GM19043 (cell line): ENCODE results near the gene PPIB.

Experiments
- ATAC-seq: cut with Tn5 transposase; IDR thresholded peaks from one replicate; pipeline ENCODE4 v1.9.1; 2021; ENCODE audit warnings: low read depth; ENCODE audit not compliant: unreplicated experiment

PPIB gene

DNA sequence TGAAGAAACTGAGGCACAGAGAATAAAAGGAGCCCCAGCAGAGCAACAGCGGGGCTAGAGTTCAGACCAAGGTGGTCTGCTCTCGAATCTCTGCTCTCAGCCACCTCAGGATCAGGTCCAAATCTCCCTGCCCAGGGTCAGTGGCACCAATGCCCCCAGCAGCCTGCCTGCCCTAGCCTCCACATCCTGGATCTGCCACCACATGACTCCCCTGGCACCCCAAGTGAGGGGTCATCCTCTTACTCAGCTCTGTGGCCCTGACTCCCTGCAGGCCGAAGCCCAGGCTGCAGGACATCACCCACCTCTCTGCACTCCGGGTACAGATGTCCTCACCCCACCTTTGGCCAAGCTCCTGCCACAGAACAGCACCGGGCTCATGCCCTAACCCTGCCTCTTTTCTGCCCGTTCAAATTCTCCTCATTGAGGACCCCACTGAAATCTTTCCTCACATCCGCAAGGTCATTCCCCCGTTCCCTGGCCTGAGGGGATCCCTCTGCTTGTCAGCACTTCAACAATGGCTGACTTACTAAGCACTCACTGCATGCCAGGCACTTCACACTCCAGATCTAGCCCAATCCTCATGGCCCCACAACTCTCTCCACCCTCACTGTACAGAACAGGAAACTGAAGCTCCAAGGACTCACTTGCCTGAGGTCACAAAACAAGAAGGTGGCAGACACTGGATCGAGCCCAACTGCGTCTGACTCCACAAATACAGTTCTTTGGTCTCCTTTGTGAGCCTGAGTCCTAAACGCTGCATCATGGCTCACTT lies 4.3 kb downstream of the PPIB start:
- no peak for ATAC-seq

DNA sequence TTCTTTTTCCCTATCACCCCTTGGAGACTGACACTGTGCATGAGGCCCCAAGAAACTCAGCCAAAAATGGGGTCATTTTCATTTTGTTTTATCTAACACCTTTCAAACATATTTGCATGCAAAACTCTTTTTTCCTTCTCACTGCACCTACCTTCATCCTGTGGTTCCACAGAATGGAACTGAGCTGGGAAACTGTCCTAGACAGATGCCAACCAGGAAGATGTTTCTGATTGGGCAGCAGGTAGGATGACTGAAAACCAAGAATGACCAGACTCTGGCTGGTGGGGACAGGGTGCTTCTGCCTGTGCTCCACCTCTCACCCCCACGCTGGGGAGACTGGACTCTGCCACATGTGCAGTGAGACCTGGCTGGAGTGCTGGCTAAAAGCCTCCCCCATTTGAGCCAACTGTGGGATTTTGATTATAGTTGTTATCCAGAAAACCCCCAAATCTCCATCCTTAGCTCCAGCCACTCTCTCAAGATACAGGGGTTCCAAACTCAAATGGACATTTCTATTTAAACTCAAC lies 5.2 kb downstream of the PPIB start:
- no peak for ATAC-seq

- no peak for ATAC-seq
Measured at GRCh38 chr15:64156652-64157331, 6.0 kb downstream of the PPIB start.

DNA sequence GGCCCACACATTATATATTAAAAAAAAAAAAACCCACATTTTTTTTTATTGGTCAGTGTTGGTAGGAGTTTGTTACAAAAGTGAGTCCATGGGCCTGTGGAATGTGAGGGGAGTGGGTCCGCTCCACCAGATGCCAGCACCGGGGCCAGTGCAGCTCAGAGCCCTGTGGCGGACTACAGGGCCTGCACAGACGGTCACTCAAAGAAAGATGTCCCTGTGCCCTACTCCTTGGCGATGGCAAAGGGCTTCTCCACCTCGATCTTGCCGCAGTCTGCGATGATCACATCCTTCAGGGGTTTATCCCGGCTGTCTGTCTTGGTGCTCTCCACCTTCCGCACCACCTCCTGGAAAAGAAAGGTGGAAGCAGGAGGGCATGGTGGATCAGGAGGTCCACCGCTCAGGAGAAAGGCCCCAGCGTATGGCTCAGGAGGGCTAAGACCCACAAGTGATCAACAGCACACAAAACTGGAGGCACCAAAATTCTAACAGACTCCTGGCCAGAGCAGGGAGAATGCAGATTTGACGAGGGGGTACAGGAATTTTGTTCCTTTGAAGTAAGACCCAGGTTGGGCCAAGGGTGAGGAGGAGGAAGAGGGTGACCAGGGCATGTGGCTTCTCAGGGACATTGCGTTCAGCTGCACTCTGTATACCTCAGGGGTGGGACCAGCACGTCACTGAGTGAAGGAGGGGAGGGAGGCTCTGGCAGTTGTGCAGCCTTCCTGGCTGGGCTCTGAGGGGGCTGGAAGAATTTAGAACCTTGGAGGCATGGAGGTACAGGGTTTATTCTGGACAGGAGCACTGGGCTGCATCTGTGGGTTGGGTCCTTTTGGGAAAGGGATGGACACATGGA lies 6.8 kb downstream of the PPIB start:
- no peak for ATAC-seq

DNA sequence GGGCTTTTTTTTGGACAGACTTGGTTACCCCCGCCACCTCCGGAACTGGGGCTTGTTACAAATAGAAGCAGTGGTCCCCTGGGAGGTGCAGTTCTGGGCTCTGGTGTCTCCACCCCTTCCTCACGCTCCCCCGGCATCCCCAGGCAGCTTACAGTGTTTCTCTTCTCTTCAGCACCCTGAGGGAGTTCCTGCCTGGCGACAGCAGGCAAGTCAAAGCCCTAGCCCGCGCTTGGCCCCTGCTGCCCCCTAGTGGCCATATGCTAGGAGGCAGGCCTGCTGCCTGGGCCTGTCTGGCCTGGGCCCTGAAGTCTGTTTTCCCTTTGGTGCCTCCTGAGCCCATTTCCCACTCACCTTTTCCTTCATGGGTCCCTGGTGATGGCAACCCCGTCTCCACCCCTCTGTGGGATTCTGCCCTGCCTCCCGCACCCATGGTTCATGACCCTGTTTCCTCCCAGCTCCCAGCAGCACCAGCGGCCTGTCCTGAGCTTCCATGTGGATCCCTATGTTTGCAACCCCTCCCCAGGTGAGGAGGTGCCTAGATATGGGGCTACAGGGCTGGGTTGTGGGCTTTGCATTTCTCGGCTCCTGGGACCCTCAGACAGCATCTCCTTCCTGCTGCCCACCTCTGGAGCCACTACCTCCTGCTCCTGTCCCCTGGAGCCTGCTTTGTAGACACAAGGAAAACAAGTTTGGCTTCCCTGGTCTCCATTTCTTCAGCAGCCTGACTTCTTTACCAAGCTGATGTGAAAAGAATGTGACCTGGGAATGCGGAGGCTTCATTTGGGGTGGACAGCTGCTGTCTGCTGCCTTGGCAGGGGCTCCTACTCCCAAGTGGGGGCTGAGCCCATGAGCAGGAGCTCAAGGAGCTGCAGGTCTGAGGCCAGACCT lies 9.1 kb downstream of the PPIB start:
- ATAC-seq = peak; percentile 60

- peak; percentile 11 for ATAC-seq
Measured at GRCh38 chr15:64152507-64153387, 10.1 kb downstream of the PPIB start.

DNA sequence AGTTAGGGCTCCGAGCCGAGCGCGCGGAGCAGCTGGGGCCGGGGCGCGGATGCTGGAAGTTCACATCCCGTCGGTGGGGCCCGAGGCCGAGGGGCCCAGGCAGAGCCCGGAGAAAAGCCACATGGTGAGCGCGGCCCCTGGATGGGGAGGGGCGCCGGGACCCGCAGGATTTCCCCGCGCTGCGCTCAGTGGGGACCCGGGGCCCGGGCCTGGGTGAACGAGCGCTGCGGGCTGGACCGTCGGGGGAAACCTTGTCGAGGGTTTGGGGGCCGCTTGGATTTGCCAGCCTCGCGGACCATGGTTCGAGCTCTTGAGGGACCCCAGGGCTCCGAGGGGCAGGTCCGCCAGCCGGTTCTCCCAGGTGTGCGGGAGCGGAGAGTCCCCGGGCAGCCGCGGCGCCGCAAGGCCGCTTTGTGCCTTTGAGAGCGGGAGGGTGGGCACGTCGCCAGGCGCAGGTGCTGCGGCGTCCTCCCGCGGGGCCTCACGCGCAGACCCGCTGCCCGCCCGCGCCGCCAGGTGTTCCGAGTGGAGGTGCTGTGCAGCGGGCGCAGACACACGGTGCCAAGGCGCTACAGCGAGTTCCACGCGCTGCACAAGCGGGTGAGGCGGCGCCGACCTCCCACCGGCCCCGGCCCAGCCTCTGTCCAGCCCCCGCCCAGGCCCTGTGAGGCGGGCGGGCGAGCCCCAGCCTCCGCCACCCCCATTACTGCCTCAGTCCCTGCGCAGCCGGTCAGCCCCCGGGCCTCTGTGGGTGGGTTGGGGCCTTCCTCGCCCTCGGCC lies 10.9 kb downstream of the PPIB start, which contains the start of gene SNX22:
Gene SNX22 (plus strand): TSS at position 5 of the 780 bp plus-strand sequence. CDS start 45 bp downstream, at position 50.
- ATAC-seq = no peak

DNA sequence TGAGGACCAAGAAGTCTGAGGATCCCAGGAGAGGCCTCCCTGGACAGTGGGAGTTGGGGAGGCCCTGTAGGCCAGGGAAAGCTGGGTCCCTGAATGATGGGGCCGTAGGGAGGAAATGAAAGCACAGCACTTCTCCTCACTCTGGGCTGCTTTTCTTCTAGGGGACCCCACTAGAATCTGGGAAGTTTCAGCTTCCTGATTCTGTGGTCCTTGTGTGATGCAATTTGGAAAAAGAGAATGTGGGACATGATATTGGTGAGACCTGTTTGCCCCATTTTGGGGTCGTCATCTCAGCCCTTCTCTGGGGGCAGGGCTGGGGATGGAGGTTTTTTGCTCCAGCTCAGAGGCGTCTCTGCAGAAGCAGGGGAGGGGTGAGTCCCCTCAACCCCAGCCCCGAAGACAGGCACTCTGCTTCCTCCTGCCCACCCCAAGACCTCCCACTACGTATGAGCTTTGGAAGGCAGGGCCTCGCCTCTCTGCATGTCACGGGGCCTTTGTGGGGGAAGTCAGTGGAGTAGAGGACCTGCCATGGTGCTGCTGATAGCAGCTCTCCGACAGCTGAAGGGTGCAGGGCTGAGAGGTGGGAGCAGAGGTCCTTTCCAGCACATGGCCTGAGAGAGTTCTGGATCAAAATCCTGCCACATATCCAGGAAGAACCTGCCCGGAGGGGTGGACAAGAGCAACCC lies 12.8 kb downstream of the PPIB start:
- no peak for ATAC-seq

- ATAC-seq = no peak
Measured at GRCh38 chr15:64149424-64149823, 13.4 kb downstream of the PPIB start.

DNA sequence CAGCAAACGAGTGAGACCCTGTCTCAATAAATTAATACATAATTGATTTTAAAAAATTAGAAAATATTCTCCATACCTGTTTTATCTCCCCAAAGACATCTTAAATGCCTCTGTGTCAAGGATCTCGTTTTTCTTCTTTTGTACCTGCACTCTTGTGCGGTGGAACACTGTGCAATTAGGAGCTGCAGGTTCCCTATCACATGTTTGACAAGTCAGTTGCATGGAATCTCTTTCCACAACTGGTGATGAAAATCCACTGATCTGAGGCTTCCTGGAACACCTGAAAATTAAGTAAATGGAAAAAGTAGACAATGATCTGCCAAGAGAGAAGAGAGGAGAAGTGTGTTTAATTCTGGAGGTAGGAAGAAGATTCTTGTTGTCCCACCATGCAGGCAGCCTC lies 14.2 kb downstream of the PPIB start:
- no peak for ATAC-seq

DNA sequence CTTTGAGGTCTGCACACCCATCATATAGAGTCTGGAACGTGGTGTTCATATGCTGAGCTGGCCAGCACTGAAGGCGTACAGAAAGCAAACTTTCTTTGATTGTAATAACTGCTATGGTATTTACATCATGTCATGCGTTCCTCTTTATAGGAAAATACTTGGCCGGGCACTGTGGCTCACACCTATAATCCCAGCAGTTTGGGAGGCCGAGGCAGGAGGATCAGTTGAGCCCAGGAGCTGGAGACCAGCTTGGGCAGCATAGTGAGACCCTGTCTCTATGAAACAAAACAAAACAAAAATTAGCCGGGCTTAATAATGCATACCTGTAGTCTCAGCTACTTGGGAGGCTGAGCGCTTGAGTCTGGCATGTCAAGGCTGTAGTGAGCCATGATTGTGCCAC lies 14.7 kb downstream of the PPIB start:
- no peak for ATAC-seq

DNA sequence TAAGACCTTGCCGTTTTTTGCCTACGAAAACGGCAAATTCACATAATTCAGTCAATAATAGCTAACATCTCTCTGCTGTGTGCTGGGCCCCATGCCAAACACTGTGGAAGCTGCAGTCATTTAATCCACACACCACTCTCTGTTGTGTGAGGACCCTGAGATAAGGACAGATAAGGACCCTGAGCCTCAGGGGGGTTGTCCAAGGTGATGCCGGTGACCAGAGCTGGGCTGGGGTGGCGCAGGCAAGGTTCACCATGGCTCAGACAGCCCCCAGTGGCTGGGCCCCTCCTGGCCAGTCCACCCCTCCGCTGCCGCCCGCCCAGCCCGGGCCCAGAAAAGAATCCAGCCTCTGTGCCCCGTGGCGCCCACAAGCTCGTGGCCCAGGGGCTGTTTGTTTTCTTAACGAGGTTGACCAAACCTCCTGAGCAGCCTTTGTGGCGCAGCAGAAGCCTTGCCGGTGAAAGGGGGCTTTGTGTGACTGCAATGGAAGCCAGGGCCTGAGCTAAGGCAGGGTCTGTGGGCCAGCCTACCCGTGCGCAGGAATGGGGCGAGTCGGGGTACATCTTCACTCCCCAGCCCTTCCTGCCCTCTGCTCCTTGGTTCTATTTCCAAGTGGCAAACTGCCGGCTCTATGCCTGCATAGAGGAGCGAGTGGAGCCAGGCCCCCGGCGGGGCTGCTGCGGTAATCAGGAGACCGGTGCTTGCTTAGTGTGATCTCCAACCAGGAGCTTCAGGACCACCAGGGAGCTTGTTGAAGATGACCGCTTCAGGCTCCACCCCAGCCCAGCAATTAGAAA lies 15.7 kb downstream of the PPIB start:
- no peak for ATAC-seq

- ATAC-seq = no peak
Measured at GRCh38 chr15:64146520-64146884, 16.3 kb downstream of the PPIB start.

DNA sequence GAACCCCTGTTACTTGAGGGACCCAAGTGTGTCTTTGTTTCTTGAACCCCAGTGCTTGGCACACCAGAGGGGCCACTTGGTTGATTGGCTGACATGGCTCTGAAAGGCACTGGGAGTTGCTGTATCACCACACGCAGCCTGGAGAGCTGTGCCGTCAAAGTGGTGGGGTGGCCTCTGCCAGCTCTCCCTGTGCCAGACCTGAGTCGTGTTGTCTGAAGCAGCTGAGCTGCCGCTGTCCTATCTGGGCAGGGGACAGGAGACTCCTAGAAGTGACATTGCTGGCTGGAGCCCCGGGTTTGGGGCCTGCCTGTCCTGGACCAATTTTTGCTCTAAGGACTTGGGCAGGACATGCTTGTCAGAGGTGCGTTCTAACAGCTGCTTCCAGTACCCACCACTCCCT lies 16.8 kb downstream of the PPIB start:
- no peak for ATAC-seq

- peak; percentile 76 for ATAC-seq
Measured at GRCh38 chr15:64144565-64145281, 18.1 kb downstream of the PPIB start.

DNA sequence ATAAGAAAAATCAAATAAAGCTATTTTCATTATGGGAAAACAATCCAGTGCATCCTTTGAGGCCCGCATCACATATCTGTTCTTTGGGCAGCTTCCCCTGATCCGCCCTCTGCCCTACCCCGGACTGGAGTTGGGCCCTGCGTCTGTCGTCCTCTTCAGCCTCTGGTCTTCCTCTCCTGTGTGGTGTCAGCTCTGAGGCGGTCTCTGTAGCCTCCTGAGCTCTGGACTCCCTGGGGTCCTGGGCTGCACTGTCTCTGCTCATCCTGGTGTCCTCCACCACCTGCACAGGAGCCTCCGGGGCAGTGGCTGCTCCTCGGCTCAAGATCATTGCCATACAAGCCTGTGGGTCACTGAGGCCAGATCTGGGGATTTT lies 18.6 kb downstream of the PPIB start:
- ATAC-seq = no peak
